Measurements from ENCODE around the gene ABHD14A.
"Not testable (repeated sequence)": the region's sequence is repeated elsewhere in the genome, so short reads cannot be mapped to it uniquely, and the experiment has no call there.

ABHD14A gene

GRCh38 chr3:51974963-51975851 is at the start of gene ABHD14A:
Gene ABHD14A, plus strand, starts transcription at chr3:51975064. Its CDS starts 72 bp downstream, at chr3:51975136.
- DNase-seq: no peak

- no peak for DNase-seq
These were observed 47.5 kb upstream of the ABHD14A start for GRCh38 chr3:51927061-51927977.

- DNase-seq: no peak
These were observed 46.4 kb upstream of the ABHD14A start for GRCh38 chr3:51928438-51928837.

GRCh38 chr3:51928981-51929380 is 45.9 kb upstream of the ABHD14A start:
- DNase-seq: not testable (repeated sequence)

GRCh38 chr3:51929420-51930003 is 45.4 kb upstream of the ABHD14A start:
- no peak for DNase-seq

- no peak for DNase-seq
These were observed 44.4 kb upstream of the ABHD14A start for GRCh38 chr3:51930439-51930838.

- no peak for DNase-seq
These were observed 43.1 kb upstream of the ABHD14A start for GRCh38 chr3:51931756-51932155.

- no peak for DNase-seq
These were observed 42.1 kb upstream of the ABHD14A start for GRCh38 chr3:51932471-51933370.

- no peak for DNase-seq
These were observed 41.3 kb upstream of the ABHD14A start for GRCh38 chr3:51933471-51934138.

GRCh38 chr3:51934139-51934850 is 40.6 kb upstream of the ABHD14A start:
- DNase-seq: no peak

GRCh38 chr3:51934991-51935885 is 39.6 kb upstream of the ABHD14A start:
- no peak for DNase-seq

GRCh38 chr3:51935886-51936755 is 38.7 kb upstream of the ABHD14A start:
- DNase-seq: no peak

GRCh38 chr3:51937014-51937413 is 37.9 kb upstream of the ABHD14A start:
- no peak for DNase-seq

GRCh38 chr3:51937611-51938450 is 37.0 kb upstream of the ABHD14A start:
- DNase-seq: no peak

GRCh38 chr3:51938780-51939425 is 36.0 kb upstream of the ABHD14A start:
- DNase-seq: no peak

GRCh38 chr3:51940648-51941462 is 34.0 kb upstream of the ABHD14A start:
- no peak for DNase-seq

- no peak for DNase-seq
These were observed 33.4 kb upstream of the ABHD14A start for GRCh38 chr3:51941463-51941797.

Measured in NCI-H524 treated with DMSO at 0.1 percent for 48 hours (cell line).